ENCODE data around the gene FIBCD1.

Gene FIBCD1

GRCh38 chr9:130938652-130939404, at the start of gene FIBCD1:
Gene FIBCD1 (minus strand): TSS chr9:130939247. CDS start chr9:130938607, 640 bp downstream.
- no peak for DNase-seq

- DNase-seq = no peak
These were observed 49.3 kb upstream of the FIBCD1 start for GRCh38 chr9:130988400-130988747.

GRCh38 chr9:130987738-130988399, 48.8 kb upstream of the FIBCD1 start:
- DNase-seq = no peak

- no peak for DNase-seq
These were observed 48.0 kb upstream of the FIBCD1 start for GRCh38 chr9:130987054-130987453.

- DNase-seq = no peak
These were observed 47.4 kb upstream of the FIBCD1 start for GRCh38 chr9:130986356-130986965.

GRCh38 chr9:130985606-130986162, 46.6 kb upstream of the FIBCD1 start:
- DNase-seq = no peak

- DNase-seq = no peak
These were observed 46.0 kb upstream of the FIBCD1 start for GRCh38 chr9:130985029-130985428.

- DNase-seq = no peak
These were observed 45.5 kb upstream of the FIBCD1 start for GRCh38 chr9:130984521-130984920.

GRCh38 chr9:130983970-130984369, 44.9 kb upstream of the FIBCD1 start:
- DNase-seq = no peak

GRCh38 chr9:130983359-130983670, 44.3 kb upstream of the FIBCD1 start:
- no peak for DNase-seq

- DNase-seq = no peak
These were observed 43.8 kb upstream of the FIBCD1 start for GRCh38 chr9:130982636-130983358.

- DNase-seq = no peak
These were observed 42.7 kb upstream of the FIBCD1 start for GRCh38 chr9:130981756-130982137.

GRCh38 chr9:130981002-130981755, 42.1 kb upstream of the FIBCD1 start:
- DNase-seq = no peak

- no peak for DNase-seq
These were observed 41.5 kb upstream of the FIBCD1 start for GRCh38 chr9:130980526-130980925.

- DNase-seq = no peak
These were observed 40.7 kb upstream of the FIBCD1 start for GRCh38 chr9:130979591-130980385.

- no peak for DNase-seq
These were observed 38.8 kb upstream of the FIBCD1 start for GRCh38 chr9:130977811-130978221.

GRCh38 chr9:130975932-130976841, 37.1 kb upstream of the FIBCD1 start:
- no peak for DNase-seq

- no peak for DNase-seq
These were observed 36.1 kb upstream of the FIBCD1 start for GRCh38 chr9:130975156-130975555.

GRCh38 chr9:130974697-130975096, 35.6 kb upstream of the FIBCD1 start:
- no peak for DNase-seq

- DNase-seq = no peak
These were observed 34.7 kb upstream of the FIBCD1 start for GRCh38 chr9:130973686-130974281.

Data from CD4-positive, alpha-beta T cell treated with Interleukin-10 for 1 hour (primary cell).